Stimulated activated CD4-positive, alpha-beta T cell treated with anti-CD3 and anti-CD28 coated beads, TNF-alpha, amount 100 ng/mL, for 48 hours (primary cell): ENCODE results near the gene GK.
"Not testable (repeated sequence)": the region's sequence is repeated elsewhere in the genome, so short reads cannot be mapped to it uniquely, and the experiment has no call there.

ENCODE experiments used
- DNase-seq, 3 donors: peaks; one replicate each; pipeline ENCODE4 v3.0.0-alpha.2; 2020; ENCODE audit warnings: low read depth in 3 of 3

Gene GK

GRCh38 chrX:30653415-30654131 is at the start of gene GK:
TSS of gene GK (plus strand) at chrX:30653423. CDS start at chrX:30653538, 115 bp downstream.
- no peak for DNase-seq

GRCh38 chrX:30607155-30607554 is 46.1 kb upstream of the GK start:
- DNase-seq, result no peak

GRCh38 chrX:30610026-30610425 is 43.2 kb upstream of the GK start:
- no peak for DNase-seq

DNA sequence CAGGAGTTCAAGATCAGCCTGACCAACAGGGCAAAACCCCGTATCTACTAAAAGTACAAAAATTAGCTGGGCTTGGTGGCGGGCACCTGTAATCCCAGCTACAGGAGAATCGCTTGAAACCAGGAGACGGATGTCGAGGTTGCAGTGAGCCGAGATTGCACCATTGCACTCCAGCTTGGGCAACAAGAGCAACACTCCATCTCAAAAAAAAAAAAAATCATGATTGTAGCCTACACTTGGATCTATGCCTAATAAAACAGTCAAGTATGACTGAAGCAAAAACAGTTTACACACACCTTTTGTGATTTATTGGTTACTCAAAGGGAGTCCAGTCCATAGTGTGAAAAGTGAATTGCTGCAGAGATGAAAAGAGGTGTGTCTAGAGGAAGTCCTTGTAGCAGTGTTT is 41.0 kb upstream of the GK start:
- DNase-seq, result no peak

GRCh38 chrX:30613721-30614120 is 39.5 kb upstream of the GK start:
- DNase-seq, result no peak

DNA sequence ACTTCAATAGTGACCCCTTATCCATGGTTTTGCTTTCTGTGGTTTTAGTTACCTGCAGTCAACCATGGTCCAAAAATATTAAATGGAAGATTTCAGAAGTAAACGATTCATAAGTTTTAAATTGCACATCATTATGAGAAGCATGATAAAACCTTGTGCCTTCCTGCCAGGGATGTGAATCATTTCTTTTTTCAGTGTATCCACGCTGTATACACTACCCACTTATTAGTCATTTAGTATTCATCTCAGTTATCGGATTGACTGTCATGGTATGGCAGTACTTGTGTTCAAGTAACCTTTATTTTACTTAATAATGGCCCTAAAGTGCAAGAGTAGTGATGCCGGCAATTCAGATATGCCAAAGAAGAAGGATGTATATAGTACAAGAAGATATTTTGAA is 38.0 kb upstream of the GK start:
- no peak for DNase-seq

DNA sequence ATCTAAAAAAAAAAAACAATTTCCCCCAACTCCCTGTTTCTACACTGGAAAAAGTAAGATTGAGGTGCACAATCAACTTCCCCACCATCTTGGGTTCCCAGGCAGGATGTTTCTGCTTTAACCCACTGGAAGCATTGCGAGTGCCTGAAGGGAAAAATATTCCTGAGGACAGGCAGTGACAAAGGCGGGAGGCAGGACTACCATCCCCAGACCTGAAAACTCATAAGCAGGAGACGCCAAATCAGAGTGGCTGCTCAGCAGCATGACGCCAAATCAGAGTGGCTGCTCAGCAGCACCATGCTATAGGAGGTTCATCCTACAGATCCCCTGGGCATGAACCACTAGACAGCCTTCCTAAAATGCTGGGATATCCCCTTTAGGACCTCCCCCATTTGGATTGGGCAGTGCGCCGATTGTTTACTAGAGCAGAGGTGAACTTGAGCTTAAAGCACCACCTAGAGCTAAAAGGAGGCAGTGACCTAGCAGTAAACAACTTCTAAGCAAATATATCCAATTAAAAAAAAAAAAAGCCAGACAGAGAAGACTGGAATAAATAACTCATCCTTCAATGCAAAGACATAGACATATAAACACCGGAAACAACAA is 35.0 kb upstream of the GK start:
- DNase-seq, result no peak

- no peak for DNase-seq
These were observed 33.1 kb upstream of the GK start for GRCh38 chrX:30620125-30620524.

- no peak for DNase-seq
These were observed 32.1 kb upstream of the GK start for GRCh38 chrX:30620980-30621618.

GRCh38 chrX:30622361-30622760 is 30.9 kb upstream of the GK start:
- no peak for DNase-seq

DNA sequence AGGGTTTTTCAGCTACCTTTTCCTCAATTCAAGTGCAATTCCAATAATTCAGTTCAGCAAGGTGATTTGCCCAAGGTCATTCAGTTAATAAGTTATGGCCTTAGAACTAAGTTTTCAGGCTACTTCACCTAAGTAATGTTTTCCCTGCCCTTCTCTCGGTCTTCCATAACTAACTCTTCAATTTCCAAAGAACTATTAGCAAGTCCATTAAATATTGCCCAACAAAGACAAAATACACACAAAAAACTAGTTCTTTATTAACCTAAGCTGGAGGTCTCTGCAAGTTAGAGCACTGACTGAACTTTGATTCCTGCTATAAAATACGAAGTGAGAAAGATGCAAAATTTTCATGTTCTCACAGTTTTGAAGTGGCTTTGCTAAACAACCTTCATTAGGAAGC is 26.8 kb upstream of the GK start:
- DNase-seq, result no peak

- no peak for DNase-seq
These were observed 25.2 kb upstream of the GK start for GRCh38 chrX:30627818-30628652.

- DNase-seq, result not testable (repeated sequence)
These were observed 19.2 kb upstream of the GK start for GRCh38 chrX:30634070-30634469.

DNA sequence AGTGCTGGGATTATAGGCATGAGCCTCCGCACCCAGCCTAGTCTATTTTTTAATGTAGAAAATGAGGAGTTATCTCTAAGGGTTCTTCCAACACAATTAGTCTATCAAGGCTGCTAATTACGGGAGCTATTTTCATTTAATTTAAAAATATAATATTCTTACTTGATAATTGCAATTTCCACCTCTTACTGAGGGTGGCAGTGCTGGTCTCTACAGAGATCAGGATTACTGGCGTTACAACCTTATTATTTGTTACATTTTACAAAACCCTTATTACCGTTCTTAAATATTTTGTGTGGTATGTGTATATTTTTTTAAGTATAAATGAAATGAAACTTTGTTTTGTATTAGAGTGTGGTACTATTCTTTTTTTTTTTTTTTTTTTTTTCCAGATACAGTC is 17.6 kb upstream of the GK start:
- no peak for DNase-seq

DNA sequence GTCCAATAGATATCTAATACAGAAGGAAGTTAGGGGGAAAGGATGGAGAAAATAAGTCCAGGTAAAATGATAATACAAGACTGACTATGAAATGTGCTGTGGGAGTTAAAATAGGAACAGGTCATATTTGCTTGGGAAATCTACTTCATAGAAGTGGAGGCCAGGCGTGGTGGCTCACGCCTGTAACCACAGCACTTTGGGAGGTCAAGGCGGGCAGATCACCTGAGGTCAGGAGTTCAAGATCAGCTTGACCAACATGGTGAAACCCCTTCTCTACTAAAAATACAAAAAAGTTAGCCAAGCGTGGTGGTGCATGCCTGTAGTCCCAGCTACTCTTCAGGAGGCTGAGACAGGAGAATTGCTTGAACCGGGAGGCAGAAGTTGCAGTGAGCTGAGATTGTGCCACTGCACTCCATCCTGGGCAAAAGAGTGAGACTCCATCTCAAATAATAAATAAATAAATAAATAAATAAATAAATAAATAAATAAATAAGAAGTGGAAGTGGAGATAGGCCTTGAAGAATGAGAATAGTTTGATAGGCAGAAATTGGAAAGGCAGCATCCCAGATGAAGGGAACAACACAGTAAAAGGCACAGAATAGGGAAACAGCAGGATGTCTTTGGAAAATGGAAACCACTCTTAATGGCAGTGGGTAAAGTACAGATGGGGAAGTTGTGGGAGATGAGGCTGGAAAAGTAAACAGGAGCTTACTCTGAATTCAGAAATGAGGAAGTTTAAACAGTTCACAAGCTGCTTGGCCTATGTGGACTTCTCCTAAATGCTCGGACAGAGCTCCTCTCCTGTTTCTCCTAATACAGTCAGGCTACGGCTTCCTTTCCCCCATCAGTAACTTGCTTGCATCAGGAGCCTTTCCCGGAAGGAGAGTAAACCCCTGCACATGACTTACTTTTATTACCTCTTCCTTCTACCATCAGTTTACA is 15.1 kb upstream of the GK start:
- DNase-seq, result no peak

DNA sequence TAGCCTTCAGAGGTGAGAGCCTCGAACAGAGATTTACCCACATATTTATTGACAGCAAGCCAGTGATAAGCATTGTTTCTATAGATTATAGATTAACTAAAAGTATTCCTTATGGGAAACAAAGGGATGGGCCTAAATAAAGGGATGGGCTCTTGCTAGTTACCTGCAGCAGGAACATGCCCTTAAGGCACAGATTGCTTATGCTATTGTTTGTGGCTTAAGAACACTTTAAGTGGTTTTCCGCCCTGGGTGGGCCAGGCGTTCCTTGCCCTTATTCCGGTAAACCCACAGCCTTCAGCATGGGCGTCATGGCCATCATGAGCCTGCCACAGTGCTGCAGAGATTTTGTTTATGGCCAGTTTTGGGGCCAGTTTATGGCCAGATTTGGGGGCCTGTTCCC is 13.5 kb upstream of the GK start:
- not testable (repeated sequence) for DNase-seq

DNA sequence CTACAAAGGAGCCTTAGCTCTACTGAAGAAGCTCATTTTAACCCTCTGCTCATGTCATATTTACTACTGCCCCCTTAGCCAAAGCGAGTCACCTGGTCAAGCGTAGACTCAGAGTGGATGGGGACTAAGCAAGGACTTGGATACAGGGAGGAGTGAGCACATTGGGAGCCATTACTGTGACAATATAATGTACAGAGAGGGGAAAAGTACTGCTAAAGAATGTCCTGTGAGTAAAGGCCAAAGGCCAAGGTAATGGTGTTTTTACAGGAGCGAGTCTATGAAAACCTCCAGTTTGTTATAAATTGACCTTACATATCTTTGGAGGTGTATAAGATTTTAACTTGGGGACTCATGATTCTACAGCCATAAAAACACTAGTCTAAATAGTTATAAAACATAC is 10.6 kb upstream of the GK start:
- no peak for DNase-seq

DNA sequence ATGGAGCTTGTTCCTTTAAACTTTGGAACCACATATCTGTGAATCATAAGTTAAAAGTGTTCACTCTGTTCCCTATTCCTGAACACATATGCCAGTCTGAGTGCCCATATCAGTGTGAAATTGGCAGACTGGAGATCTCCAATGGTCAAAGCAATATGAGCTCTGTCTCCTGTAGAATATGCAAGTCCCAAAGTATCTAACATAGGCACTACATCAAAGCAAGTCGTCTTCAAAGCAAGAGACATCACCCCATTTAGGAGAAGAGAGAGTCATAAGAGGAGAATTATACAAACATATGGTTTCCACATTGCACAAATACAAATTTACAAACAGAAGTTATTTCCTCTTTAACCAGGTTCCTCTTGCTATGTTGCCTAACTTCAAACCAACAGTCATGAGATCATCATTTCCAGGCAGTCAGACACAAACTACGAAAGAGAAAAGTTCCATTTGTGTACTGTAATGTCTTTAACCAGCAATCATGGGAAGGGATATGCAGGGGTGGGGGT is 9.9 kb upstream of the GK start:
- DNase-seq, result no peak

DNA sequence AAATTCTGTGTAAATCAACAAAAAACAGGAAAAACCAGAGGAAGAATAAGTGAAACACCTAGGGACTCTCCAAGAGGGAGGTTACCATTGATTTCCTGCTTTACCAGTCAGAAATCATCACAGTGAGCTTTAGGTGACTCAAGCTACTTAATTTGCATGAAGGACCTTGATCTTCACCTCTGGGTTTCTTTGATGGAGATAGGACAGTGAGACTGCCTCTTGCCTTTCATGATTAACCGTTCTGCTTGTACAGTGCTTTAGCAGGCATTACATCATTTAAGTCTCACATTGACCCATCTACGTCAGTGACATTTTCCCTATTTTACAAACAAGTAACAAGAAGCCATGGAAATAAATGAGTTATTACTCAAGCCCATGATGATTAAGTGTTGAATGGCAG is 3.4 kb upstream of the GK start:
- DNase-seq, result no peak

DNA sequence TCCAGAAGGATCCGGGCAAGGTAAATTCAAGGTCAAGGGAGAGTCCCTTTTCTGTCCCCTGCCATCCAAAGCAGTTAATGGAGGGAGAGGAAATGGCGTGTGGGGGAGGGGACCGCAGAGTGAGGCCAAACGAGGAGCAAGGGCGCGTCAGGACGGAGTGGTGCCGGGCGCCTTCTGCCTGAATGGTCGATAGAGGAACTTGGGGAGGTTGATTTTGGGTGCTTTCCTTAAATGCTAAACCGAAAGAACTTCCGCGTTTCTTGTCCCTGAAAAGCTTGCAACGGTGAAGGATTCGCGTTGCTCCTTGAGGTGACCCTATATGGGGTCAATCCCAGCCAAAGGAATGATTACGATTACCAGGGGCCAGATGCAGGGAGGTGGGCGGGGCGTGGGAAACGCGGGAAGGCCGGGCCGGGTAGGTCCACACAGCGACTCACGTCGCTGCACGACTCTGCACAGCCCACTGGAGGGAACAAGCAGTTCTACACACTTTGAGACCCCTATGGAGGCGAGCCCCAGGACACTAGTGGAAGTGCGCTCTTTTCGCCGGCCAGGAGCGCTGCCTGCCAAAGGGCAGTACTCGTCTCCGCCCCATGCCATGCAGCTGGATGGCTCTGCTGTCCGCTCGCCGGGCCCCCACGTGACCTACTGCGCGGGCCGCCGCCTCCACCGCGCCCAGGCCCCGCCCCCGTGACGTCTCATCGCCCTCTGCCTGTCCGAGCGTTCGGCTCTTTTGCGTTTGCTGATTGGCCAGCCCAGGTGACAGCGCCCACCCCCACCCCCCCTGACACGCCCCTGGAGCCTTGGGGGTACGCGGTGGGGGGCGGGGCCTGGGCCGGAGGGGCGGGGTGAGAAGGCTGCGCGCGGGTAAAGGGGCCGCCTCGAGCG is 452 bp upstream of the GK start:
- peak; percentile 79 to 87 (median 86) for DNase-seq
